LHCN-M2 (cell line): Measurements from ENCODE around the gene DDX20. TPM values are rescaled to one million over a fixed set of nuclear protein-coding genes. Genes with fewer than 3 reads are reported as not detected.

Source experiments
- DNase-seq: peaks from one replicate; pipeline ENCODE4 v3.0.0-alpha.2; 2012; ENCODE audit warnings: low read depth
- polyA plus RNA-seq: library from polyadenylated mRNA; unstranded; fragments of >200 nt; gene quantifications from one replicate; pipeline ENCODE4 v1.2.1, GENCODE V29; 2012; ENCODE audit warnings: missing spikeins
- total RNA-seq: library from RNA; depleted of rRNA; stranded (reverse); fragments of >200 nt; gene quantifications from 2 replicates; pipeline ENCODE4 v1.2.3, GENCODE V29; 2014; rRNA removed

The DDX20 gene
- 23.6 and 31.0 TPM in 2 replicates for total RNA-seq
- polyA plus RNA-seq = 4.8 TPM

- peak; percentile 96 for DNase-seq
These were observed at the start of gene DDX20 for GRCh38 chr1:111755331-111756123. Gene DDX20, plus strand, starts transcription at chr1:111755901. Its CDS starts 24 bp downstream, at chr1:111755925.

- DNase-seq = no peak
These were observed 48.8 kb upstream of the DDX20 start for GRCh38 chr1:111706921-111707320.

GRCh38 chr1:111707906-111708305, 47.8 kb upstream of the DDX20 start:
- DNase-seq = peak; percentile 70

GRCh38 chr1:111709986-111710385, 45.7 kb upstream of the DDX20 start:
- DNase-seq = no peak

GRCh38 chr1:111716333-111716732, 39.4 kb upstream of the DDX20 start:
- DNase-seq = no peak

- DNase-seq = no peak
These were observed 38.3 kb upstream of the DDX20 start for GRCh38 chr1:111717450-111717849.

GRCh38 chr1:111719135-111719534, 36.6 kb upstream of the DDX20 start:
- no peak for DNase-seq

GRCh38 chr1:111719674-111720132, 36.0 kb upstream of the DDX20 start:
- DNase-seq = peak; percentile 93

- no peak for DNase-seq
These were observed 35.3 kb upstream of the DDX20 start for GRCh38 chr1:111720274-111720976.

GRCh38 chr1:111720977-111721786, 34.5 kb upstream of the DDX20 start:
- no peak for DNase-seq

GRCh38 chr1:111723091-111723806, 32.5 kb upstream of the DDX20 start:
- no peak for DNase-seq

GRCh38 chr1:111723871-111724270, 31.8 kb upstream of the DDX20 start:
- DNase-seq = no peak

- peak; percentile 82 for DNase-seq
These were observed 30.5 kb upstream of the DDX20 start for GRCh38 chr1:111725192-111725591.

- no peak for DNase-seq
These were observed 28.6 kb upstream of the DDX20 start for GRCh38 chr1:111727056-111727455.

- DNase-seq = peak; percentile 81
These were observed 26.3 kb upstream of the DDX20 start for GRCh38 chr1:111729271-111729921.

- DNase-seq = no peak
These were observed 25.6 kb upstream of the DDX20 start for GRCh38 chr1:111729946-111730681.

- no peak for DNase-seq
These were observed 25.0 kb upstream of the DDX20 start for GRCh38 chr1:111730706-111731105.

- DNase-seq = no peak
These were observed 23.7 kb upstream of the DDX20 start for GRCh38 chr1:111731956-111732355.

- no peak for DNase-seq
These were observed 23.0 kb upstream of the DDX20 start for GRCh38 chr1:111732718-111733117.
